AG09319 (cell line): Measurements from ENCODE around the gene OR56B4.
"Not testable (repeated sequence)": the region's sequence is repeated elsewhere in the genome, so short reads cannot be mapped to it uniquely, and the experiment has no call there.

Experiments used
- DNase-seq: peaks from one replicate; pipeline ENCODE4 v3.0.0-alpha.2; 2010; ENCODE audit warnings: low read depth; ENCODE audit errors: extremely low read depth
- TF ChIP-seq, protein P1 (sequence below): IDR thresholded peaks from 2 replicates; pipeline ENCODE4 v1.5.1; 2011; ENCODE audit warnings: low read depth, mild to moderate bottlenecking, inconsistent platforms, low read length, moderate library complexity

Gene OR56B4

DNA sequence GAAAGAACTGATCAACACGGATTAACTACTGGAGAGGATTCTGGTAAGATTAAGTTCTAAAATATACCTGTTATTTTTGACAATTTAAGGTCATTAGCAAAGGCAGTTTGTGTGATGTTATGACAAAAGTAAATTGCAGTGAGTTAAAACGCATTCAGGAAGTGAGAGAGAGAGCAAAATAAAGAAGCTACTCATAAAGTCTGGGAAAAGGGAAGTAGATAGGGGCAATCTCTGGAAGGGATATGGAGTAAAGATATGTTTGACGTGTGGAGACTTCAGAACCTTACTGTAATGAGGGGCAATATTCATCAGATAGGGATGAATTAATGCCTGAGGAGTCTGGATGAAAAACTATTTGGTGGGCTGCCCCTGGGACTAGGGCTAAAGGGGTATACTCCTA is 16.8 kb downstream of the OR56B4 start:
- TF ChIP-seq, protein P1, sequence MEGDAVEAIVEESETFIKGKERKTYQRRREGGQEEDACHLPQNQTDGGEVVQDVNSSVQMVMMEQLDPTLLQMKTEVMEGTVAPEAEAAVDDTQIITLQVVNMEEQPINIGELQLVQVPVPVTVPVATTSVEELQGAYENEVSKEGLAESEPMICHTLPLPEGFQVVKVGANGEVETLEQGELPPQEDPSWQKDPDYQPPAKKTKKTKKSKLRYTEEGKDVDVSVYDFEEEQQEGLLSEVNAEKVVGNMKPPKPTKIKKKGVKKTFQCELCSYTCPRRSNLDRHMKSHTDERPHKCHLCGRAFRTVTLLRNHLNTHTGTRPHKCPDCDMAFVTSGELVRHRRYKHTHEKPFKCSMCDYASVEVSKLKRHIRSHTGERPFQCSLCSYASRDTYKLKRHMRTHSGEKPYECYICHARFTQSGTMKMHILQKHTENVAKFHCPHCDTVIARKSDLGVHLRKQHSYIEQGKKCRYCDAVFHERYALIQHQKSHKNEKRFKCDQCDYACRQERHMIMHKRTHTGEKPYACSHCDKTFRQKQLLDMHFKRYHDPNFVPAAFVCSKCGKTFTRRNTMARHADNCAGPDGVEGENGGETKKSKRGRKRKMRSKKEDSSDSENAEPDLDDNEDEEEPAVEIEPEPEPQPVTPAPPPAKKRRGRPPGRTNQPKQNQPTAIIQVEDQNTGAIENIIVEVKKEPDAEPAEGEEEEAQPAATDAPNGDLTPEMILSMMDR = no peak
- no peak for DNase-seq

DNA sequence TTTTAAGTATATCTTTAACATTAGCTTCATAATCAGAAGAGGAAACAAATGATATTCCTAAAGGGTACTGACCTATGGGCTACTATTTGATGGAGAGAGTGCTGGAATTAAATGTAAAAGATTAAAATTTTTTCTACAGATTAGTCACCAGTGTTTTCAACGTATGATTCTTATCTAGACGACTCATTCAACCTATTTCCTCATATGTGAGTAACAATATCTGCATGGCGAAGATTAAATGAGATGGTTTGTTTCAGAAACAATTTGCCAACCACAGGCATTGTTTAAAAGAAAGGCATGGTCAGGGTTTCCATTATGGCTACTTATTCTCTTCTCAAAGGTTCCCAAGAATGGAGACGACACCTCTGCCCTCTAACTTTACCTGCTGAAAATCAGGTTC is 20.4 kb downstream of the OR56B4 start:
- no peak for DNase-seq
- TF ChIP-seq, protein P1 = no peak

DNA sequence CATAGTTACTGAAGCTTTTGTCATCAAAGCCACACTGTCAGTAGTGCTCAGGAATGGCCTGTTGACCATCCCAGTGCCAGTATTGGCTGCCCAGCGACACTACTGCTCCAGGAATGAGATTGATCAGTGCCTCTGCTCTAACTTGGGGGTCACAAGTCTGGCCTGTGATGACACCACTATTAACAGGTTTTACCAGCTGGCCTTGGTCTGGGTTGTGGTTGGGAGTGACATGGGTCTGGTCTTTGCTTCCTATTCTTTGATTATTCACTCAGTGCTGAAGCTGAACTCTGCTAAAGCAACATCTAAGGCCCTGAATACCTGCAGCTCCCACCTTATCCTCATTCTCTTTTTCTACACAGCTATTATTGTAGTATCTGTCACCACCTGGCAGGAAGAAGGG is 21.5 kb downstream of the OR56B4 start:
- DNase-seq = no peak
- TF ChIP-seq, protein P1 = no peak

DNA sequence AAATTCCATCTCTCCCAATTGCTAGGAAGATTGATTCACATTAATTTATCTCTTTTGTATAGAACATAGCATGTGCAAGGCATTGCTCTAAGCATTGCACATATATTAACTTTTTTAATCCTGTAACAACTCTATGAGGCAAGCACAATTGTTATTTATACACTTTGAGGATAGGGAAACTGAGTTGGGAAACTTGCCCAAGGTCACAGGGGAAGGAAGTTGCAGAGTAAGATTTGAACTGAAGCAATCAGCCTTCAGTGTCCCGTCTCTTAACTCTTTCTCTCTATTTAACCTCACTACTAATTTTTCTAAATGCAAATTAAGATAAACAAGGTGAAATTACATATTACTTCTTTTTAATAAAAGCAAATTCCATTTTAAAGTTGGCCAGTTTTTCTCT is 22.2 kb downstream of the OR56B4 start:
- DNase-seq = no peak
- TF ChIP-seq, protein P1 = no peak

DNA sequence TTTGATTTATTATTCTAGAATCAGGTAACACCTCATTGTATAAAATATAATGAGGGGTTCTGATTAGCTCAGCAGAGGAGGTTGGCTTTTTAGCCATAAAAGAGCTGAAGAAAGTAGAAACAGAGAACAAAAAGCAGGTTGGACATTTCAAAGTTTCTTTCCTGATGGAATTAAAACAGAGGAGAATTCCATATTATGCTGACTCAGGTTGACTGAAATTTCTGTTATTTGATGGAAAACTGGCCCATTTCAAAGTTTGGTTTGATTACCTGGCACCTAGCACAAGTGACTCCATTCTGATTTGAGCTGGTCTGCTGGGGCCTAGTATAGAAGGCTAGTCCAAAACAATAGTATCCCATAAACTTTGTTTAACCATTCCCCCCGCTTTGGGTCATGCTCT is 24.9 kb downstream of the OR56B4 start:
- no peak for DNase-seq
- TF ChIP-seq, protein P1 = no peak

GRCh38 chr11:6135936-6136335 is 28.5 kb downstream of the OR56B4 start:
- not testable (repeated sequence) for DNase-seq

- TF ChIP-seq, protein P1 = no peak
- no peak for DNase-seq
These were observed 35.5 kb downstream of the OR56B4 start for GRCh38 chr11:6142936-6143335.

DNA sequence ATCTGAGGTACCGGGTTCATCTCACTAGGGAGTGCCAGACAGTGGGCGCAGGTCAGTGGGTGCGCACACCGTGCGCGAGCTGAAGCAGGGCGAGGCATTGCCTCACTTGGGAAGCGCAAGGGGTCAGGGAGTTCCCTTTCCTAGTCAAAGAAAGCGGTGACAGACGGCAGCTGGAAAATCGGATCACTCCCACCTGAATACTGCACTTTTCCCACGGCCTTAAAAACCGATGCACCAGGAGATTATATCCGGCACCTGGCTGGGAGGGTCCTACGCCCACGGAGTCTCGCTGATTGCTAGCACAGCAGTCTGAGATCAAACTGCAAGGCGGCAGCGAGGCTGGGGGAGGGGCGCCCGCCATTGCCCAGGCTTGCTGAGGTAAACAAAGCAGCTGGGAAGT is 36.3 kb downstream of the OR56B4 start:
- DNase-seq = not testable (repeated sequence)

DNA sequence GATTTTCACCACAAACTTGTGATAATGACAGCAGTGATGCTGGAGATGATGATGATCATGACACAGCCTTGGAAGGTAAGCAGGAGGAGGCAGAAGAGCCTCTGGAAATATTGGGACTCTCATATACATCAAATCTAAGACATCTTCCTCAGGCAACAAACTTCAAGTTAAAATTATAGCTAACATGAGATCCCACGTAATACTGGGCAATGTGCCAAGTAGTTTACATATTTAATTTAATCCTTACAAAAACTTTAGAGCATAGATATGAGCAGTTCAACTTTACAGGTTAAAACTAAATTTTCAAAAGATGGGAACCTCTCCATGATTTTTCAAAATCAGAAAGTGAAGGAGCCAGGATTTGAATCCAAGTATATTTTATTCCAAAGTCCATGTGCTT is 43.6 kb downstream of the OR56B4 start:
- DNase-seq = no peak
- TF ChIP-seq, protein P1 = no peak
